Measurements from ENCODE around the gene TMEM250.

Gene TMEM250

GRCh38 chr9:136118320-136119060, at the start of gene TMEM250:
TMEM250 (minus strand) TSS chr9:136118875; CDS start chr9:136116900, 1,975 bp downstream.
- in situ Hi-C loops (cut with HindIII; ENCODE audit: low pct_unique_long_range_greater_than_20kb, low sequenced_read_pairs) = no loop called here
- no peak for TF ChIP-seq JUND (IDR thresholded peaks at IDR 0.05; ENCODE audit: low read depth)
- peak; percentile 98 to 99 for DNase-seq (ENCODE audit: low read depth in 1 of 2, low spot score in 1 of 2)

- TF ChIP-seq JUND (IDR thresholded peaks at IDR 0.05; ENCODE audit: low read depth) = no peak
- in situ Hi-C loops (cut with HindIII; ENCODE audit: low pct_unique_long_range_greater_than_20kb, low sequenced_read_pairs) = no loop called here
- no peak for DNase-seq (ENCODE audit: low read depth in 1 of 2, low spot score in 1 of 2)
These were observed 44.7 kb upstream of the TMEM250 start for GRCh38 chr9:136163248-136163850.

DNA sequence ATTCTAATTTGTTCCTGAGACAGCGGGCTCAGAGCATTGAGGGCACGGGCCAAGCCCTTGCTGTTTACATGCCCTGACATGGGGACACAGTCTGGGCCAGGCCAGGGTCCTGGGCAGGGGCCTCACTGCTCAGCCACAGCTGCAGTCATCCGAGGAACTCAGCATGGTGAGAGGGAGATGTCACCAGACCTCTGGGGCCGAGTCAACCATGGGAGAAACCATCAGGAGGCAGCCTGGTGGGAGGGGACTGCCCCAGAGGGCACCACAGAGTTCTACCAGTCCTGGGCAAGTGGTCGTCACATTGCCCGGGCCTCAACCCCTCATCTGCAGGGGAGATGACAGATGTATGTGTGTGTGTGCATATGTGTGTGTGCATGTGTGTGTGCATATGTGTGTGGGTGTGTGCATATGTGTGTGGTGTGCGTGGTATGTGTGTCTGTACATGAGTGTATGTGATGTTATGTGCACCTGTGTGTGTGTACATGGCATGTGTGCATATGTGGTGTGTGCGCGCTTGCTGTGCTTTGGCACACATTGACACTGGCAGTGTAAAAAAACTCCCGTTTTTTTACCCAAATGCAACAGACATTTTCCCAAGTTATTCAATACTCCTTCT, 42.4 kb upstream of the TMEM250 start:
- DNase-seq (ENCODE audit: low read depth in 1 of 2, low spot score in 1 of 2) = no peak
- in situ Hi-C loops (cut with HindIII; ENCODE audit: low pct_unique_long_range_greater_than_20kb, low sequenced_read_pairs) = no loop called here
- no peak for TF ChIP-seq JUND (IDR thresholded peaks at IDR 0.05; ENCODE audit: low read depth)

GRCh38 chr9:136160381-136160841, 41.7 kb upstream of the TMEM250 start:
- no peak for TF ChIP-seq JUND (IDR thresholded peaks at IDR 0.05; ENCODE audit: low read depth)
- in situ Hi-C loops (cut with HindIII; ENCODE audit: low pct_unique_long_range_greater_than_20kb, low sequenced_read_pairs) = no loop called here
- no peak for DNase-seq (ENCODE audit: low read depth in 1 of 2, low spot score in 1 of 2)

DNA sequence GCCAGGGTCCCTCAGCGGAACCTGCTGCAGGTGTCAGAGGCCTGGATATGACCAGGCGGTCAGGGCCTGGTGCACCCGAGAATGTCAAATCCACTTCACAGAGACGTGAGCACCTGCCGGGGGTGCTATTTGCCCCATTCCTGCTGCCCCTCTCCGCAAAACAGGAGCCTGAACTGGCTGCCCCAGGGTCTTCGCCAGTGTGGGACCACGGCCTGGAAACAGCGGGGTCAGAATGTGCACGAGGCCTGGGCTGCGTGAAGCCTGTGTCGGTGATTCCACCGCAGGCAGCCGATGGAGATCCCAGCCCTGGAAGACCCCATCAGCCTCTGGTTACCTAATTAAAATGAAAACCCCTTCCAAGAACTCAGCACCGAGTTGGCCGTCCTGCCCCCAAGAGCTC, 41.2 kb upstream of the TMEM250 start:
- in situ Hi-C loops (cut with HindIII; ENCODE audit: low pct_unique_long_range_greater_than_20kb, low sequenced_read_pairs) = no loop called here
- DNase-seq (ENCODE audit: low read depth in 1 of 2, low spot score in 1 of 2) = no peak
- TF ChIP-seq JUND (IDR thresholded peaks at IDR 0.05; ENCODE audit: low read depth) = no peak

GRCh38 chr9:136157477-136158265, 39.0 kb upstream of the TMEM250 start:
- no peak for TF ChIP-seq JUND (IDR thresholded peaks at IDR 0.05; ENCODE audit: low read depth)
- DNase-seq (ENCODE audit: low read depth in 1 of 2, low spot score in 1 of 2) = no peak
- in situ Hi-C loops (cut with HindIII; ENCODE audit: low pct_unique_long_range_greater_than_20kb, low sequenced_read_pairs) = no loop called here

DNA sequence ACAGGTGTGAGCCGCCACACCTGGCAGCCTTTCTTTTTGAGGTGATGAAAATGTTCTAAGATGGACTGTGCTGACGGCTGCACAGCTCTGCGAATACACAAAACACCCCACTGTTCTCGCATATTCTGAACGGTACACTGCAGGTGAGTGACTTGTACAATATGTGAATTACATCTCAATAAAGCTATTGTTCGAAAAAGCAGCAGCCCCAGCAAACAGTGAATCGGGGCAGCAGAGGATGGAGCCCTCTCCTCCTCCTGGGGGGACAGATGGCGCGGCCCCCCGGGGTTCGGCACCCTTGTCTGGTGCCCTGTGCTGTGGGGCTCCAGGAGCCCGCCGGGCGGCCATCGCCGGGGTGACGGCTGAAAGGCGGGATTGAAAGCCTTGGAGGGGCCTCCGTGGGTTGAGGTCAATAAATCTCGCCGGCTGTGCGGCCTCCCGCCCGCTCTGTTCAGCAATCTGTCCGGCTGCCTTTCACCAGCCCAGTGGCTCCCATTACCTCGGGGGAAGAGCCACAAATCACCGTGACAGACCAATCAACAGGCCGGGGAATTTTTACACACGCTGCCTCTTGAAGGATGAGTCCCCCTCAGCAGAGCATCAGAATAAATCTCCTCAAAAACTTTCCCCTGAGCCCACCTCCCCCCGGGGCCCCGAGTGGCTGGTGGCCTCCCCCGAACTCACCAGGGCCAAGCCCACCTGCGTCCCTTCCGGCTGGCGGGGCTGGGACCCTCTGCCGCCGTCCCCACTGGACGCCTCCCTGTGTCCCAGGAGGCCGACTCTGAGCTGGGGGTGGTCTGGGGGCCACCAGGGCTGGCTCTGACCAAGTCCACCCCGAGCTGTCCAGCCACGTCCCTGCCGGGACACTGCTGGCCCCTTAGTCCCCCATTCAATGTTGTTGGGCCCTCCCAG, 37.8 kb upstream of the TMEM250 start:
- DNase-seq (ENCODE audit: low read depth in 1 of 2, low spot score in 1 of 2) = no peak
- no peak for TF ChIP-seq JUND (IDR thresholded peaks at IDR 0.05; ENCODE audit: low read depth)
- in situ Hi-C loops (cut with HindIII; ENCODE audit: low pct_unique_long_range_greater_than_20kb, low sequenced_read_pairs) = no loop called here

- no peak for DNase-seq (ENCODE audit: low read depth in 1 of 2, low spot score in 1 of 2)
- in situ Hi-C loops (cut with HindIII; ENCODE audit: low pct_unique_long_range_greater_than_20kb, low sequenced_read_pairs) = no loop called here
- TF ChIP-seq JUND (IDR thresholded peaks at IDR 0.05; ENCODE audit: low read depth) = no peak
These were observed 36.9 kb upstream of the TMEM250 start for GRCh38 chr9:136155576-136155975.

GRCh38 chr9:136154943-136155342, 36.3 kb upstream of the TMEM250 start:
- in situ Hi-C loops (cut with HindIII; ENCODE audit: low pct_unique_long_range_greater_than_20kb, low sequenced_read_pairs) = no loop called here
- TF ChIP-seq JUND (IDR thresholded peaks at IDR 0.05; ENCODE audit: low read depth) = no peak
- DNase-seq (ENCODE audit: low read depth in 1 of 2, low spot score in 1 of 2) = no peak

DNA sequence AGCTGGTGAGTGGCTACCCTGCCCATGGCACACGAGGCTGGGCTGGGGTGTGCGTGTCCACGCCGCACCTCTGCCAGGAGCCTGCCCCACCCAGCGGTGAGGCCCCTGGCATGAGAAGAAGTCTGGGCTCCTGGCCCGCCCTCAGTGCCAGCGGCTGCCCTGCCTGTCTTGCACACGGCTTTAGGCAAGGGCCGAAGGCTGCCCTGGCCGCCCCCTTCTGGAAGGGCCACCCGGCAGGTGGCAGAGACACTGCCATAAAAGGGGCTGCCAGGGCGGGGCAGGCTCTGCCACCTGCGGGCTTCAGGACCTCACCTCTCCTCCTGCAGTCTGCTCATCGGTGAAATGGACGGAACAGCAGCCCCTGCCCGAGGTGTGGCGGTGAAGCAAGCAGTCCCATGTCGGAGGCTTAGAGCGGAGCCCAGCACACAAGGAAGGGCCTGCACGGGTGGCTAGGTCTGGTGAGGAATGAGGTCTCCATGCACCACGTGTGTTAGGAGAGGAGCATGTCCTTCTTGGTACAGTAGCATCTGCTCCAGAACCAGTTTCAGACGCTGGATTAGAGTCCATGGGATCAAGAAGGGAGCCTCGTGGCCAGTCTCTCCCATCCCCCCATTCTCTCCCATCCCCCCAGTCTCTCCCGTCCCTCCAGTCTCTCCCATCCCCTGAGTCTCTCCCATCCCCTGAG, 34.8 kb upstream of the TMEM250 start:
- no peak for DNase-seq (ENCODE audit: low read depth in 1 of 2, low spot score in 1 of 2)
- in situ Hi-C loops (cut with HindIII; ENCODE audit: low pct_unique_long_range_greater_than_20kb, low sequenced_read_pairs) = no loop called here
- TF ChIP-seq JUND (IDR thresholded peaks at IDR 0.05; ENCODE audit: low read depth) = no peak

- in situ Hi-C loops (cut with HindIII; ENCODE audit: low pct_unique_long_range_greater_than_20kb, low sequenced_read_pairs) = no loop called here
- TF ChIP-seq JUND (IDR thresholded peaks at IDR 0.05; ENCODE audit: low read depth) = no peak
- no peak for DNase-seq (ENCODE audit: low read depth in 1 of 2, low spot score in 1 of 2)
These were observed 34.3 kb upstream of the TMEM250 start for GRCh38 chr9:136152931-136153330.
